H1 (cell line): ENCODE data around the gene HYDIN. TPM values are rescaled to one million over a fixed set of nuclear protein-coding genes. Genes with fewer than 3 reads are reported as not detected.

Experiments
- CTCF ChIA-PET: fragments of 300-600 bp; sonication (Branson Sonifier 250); formaldehyde crosslinking; loops from one replicate; lab custom pipeline; 2021; ENCODE audit not compliant: partially characterized antibody; lab: Charles Lee
- POLR2A ChIA-PET: fragments of 300-600 bp; sonication (Branson Sonifier 250); formaldehyde crosslinking; loops from one replicate; lab custom pipeline; 2021; ENCODE audit warnings: inconsistent platforms; ENCODE audit not compliant: partially characterized antibody; lab: Charles Lee
- DNase-seq, 2 experiments: peaks; one replicate each; pipeline versions ENCODE4 v3.0.0 to v3.0.0-alpha.2; 2010 to 2022; ENCODE audit warnings: low spot score in 2 of 2, low read depth in 1 of 2, mixed read lengths in 1 of 2
- FAIRE-seq: peaks from 2 replicates; lab custom pipeline; 2011; peaks lifted over from hg19 to GRCh38; lab: Jason Lieb, UNC
- H2AFZ ChIP-seq: 2 replicates; pipeline ENCODE4 v1.8.1; 2012; ENCODE audit warnings: low read length, inconsistent platforms
- H2AK5ac ChIP-seq: 2 replicates; pipeline ENCODE4 v1.6.1; 2013; ENCODE audit warnings: low read depth, low read length
- H2BK120ac ChIP-seq: replicated peaks from 2 replicates; pipeline ENCODE3; 2013; ENCODE audit warnings: low read depth, low read length, inconsistent platforms
- H2BK12ac ChIP-seq: 2 replicates; pipeline ENCODE4 v1.6.1; 2013; ENCODE audit warnings: low read depth, low read length
- H2BK15ac ChIP-seq: 2 replicates; pipeline ENCODE4 v1.6.1; 2013; ENCODE audit warnings: low read length
- H2BK20ac ChIP-seq: 2 replicates; pipeline ENCODE4 v1.6.1; 2013; ENCODE audit warnings: low read length
- H2BK5ac ChIP-seq: 2 replicates; pipeline ENCODE4 v1.6.1; 2013; ENCODE audit warnings: low read depth, low read length
- H3K14ac ChIP-seq: 2 replicates; pipeline ENCODE4 v1.6.1; 2013; ENCODE audit warnings: inconsistent platforms; ENCODE audit not compliant: insufficient read length
- H3K18ac ChIP-seq: 2 replicates; pipeline ENCODE4 v1.6.1; 2013; ENCODE audit warnings: low read length; ENCODE audit errors: extremely low read depth
- H3K23ac ChIP-seq: 2 replicates; pipeline ENCODE4 v1.6.1; 2013; ENCODE audit warnings: inconsistent platforms; ENCODE audit not compliant: insufficient read length
- H3K23me2 ChIP-seq: 2 replicates; pipeline ENCODE4 v1.6.1; 2013; ENCODE audit warnings: low read depth, low read length
- H3K27ac ChIP-seq: 2 replicates; pipeline ENCODE4 v1.6.1; 2011; ENCODE audit warnings: low read depth, low read length, inconsistent platforms
- H3K27me3 ChIP-seq, 4 experiments: replicated peaks in 1 of 4; 1 replicate in 1 of 4; 2 replicates in 3 of 4; pipeline versions ENCODE4 v1.6.1 to v1.8.1; 2011 to 2013; ENCODE audit warnings: low read length in 3 of 4, mild to moderate bottlenecking in 3 of 4, inconsistent platforms in 2 of 4, mixed read lengths in 2 of 4, moderate library complexity in 1 of 4; ENCODE audit not compliant: control insufficient read depth in 3 of 4, insufficient read depth in 3 of 4; ENCODE audit errors: extremely low read depth in 1 of 4
- H3K36me3 ChIP-seq, 4 experiments: 2 replicates each; pipeline versions ENCODE4 v1.6.1 to v1.8.1; 2011 to 2013; ENCODE audit warnings: mild to moderate bottlenecking in 4 of 4, low read length in 3 of 4, moderate library complexity in 2 of 4, control low read depth in 1 of 4, inconsistent platforms in 1 of 4; ENCODE audit not compliant: insufficient read depth in 4 of 4, control insufficient read depth in 2 of 4
- H3K4ac ChIP-seq: replicated peaks from 2 replicates; pipeline ENCODE3; 2013; ENCODE audit warnings: low read length, low read depth, mixed read lengths, inconsistent platforms; ENCODE audit not compliant: insufficient read length
- H3K4me1 ChIP-seq, 4 experiments: replicated peaks in 1 of 4; 1 replicate in 1 of 4; 2 replicates in 3 of 4; pipeline versions ENCODE4 v1.6.1 to v1.8.1; 2011 to 2013; ENCODE audit warnings: low read length in 3 of 4, inconsistent platforms in 2 of 4, mixed read lengths in 1 of 4; ENCODE audit not compliant: insufficient read depth in 4 of 4, control insufficient read depth in 3 of 4
- H3K4me2 ChIP-seq, 2 experiments: 2 replicates each; pipeline versions ENCODE4 v1.6.1 to v1.8.1; 2011 to 2013; ENCODE audit warnings: low read depth in 2 of 2, low read length in 2 of 2, control low read depth in 1 of 2, inconsistent platforms in 1 of 2, mild to moderate bottlenecking in 1 of 2; ENCODE audit not compliant: insufficient read depth in 1 of 2
- H3K4me3 ChIP-seq, 4 experiments: fragments of 200-600, 300-600 bp in 1 of 4; sonication (generic), shearing (Covaris generic), sonication (Bioruptor Twin) in 1 of 4; 2 replicates each; pipeline versions ENCODE4 v1.5.1 to v1.8.1; 2011 to 2016; ENCODE audit warnings: low read length in 4 of 4, low read depth in 3 of 4, control low read depth in 2 of 4, inconsistent platforms in 2 of 4, mild to moderate bottlenecking in 2 of 4, mixed read lengths in 1 of 4, moderate library complexity in 1 of 4; ENCODE audit not compliant: insufficient read depth in 2 of 4; ENCODE audit errors: extremely low read depth in 1 of 4
- H3K56ac ChIP-seq: replicated peaks from 2 replicates; pipeline ENCODE3; 2013; ENCODE audit warnings: low read depth, mild to moderate bottlenecking, mixed read lengths, low read length, inconsistent platforms; ENCODE audit not compliant: insufficient read length
- H3K79me1 ChIP-seq: 2 replicates; pipeline ENCODE4 v1.6.1; 2013; ENCODE audit warnings: low read depth, low read length, control low read depth
- H3K79me2 ChIP-seq, 2 experiments: 2 replicates each; pipeline versions ENCODE4 v1.6.1 to v1.8.1; 2012 to 2013; ENCODE audit warnings: low read length in 2 of 2, mild to moderate bottlenecking in 2 of 2, inconsistent platforms in 1 of 2; ENCODE audit not compliant: insufficient read depth in 2 of 2, control insufficient read depth in 1 of 2
- H3K9ac ChIP-seq, 4 experiments: replicated peaks in 1 of 4; 1 replicate in 1 of 4; 2 replicates in 3 of 4; pipeline versions ENCODE4 v1.6.1 to v1.8.1; 2011 to 2013; ENCODE audit warnings: low read depth in 3 of 4, low read length in 3 of 4, control low read depth in 2 of 4, mild to moderate bottlenecking in 2 of 4, moderate library complexity in 2 of 4, inconsistent platforms in 1 of 4; ENCODE audit errors: extremely low read depth in 1 of 4
- H3K9me3 ChIP-seq, 2 experiments: 2 replicates each; pipeline versions ENCODE4 v1.6.1 to v1.8.1; 2012 to 2013; ENCODE audit warnings: mild to moderate bottlenecking in 2 of 2, moderate library complexity in 2 of 2, control low read depth in 1 of 2, inconsistent platforms in 1 of 2, low read depth in 1 of 2, low read length in 1 of 2, mixed read lengths in 1 of 2; ENCODE audit not compliant: insufficient read depth in 2 of 2
- H4K20me1 ChIP-seq, 2 experiments: replicated peaks in 1 of 2; 2 replicates each; pipeline versions ENCODE3 to v1.8.1; 2011 to 2013; ENCODE audit warnings: inconsistent platforms in 2 of 2, low read length in 2 of 2, mild to moderate bottlenecking in 1 of 2; ENCODE audit not compliant: insufficient read depth in 2 of 2, control insufficient read depth in 1 of 2
- H4K5ac ChIP-seq: 2 replicates; pipeline ENCODE4 v1.6.1; 2013; ENCODE audit warnings: low read length, low read depth, mixed read lengths, inconsistent platforms; ENCODE audit not compliant: insufficient read length
- H4K8ac ChIP-seq: 2 replicates; pipeline ENCODE4 v1.8.0; 2013; ENCODE audit warnings: mild to moderate bottlenecking, moderate library complexity, low read length, inconsistent platforms; ENCODE audit not compliant: insufficient read depth; ENCODE audit errors: extremely low read depth
- H4K91ac ChIP-seq: replicated peaks from 2 replicates; pipeline ENCODE3; 2013; ENCODE audit warnings: low read length, mixed read lengths, inconsistent platforms; ENCODE audit not compliant: insufficient read length
- KDM1A ChIP-seq: fragments of 200-600, 300-600 bp; sonication (generic); IDR thresholded peaks from 2 replicates; pipeline ENCODE4 v1.7.1; 2016; ENCODE audit warnings: mild to moderate bottlenecking, low read length, borderline replicate concordance
- WGBS, 2 experiments: shearing (Covaris generic) in 1 of 2; methylation state at CpG; one replicate each; pipeline versions ENCODE4 v1.1.6 to v1.1.7; 2013 to 2015; ENCODE audit warnings: low lambda C conversion rate in 2 of 2, mixed read lengths in 2 of 2, inconsistent platforms in 1 of 2, low coverage in 1 of 2, missing lambda C conversion rate in 1 of 2; ENCODE audit not compliant: insufficient replicate concordance in 2 of 2, insufficient coverage in 1 of 2, insufficient read length in 1 of 2; ENCODE audit errors: extremely low coverage in 1 of 2, missing lambda C conversion rate in 1 of 2; 5-methylcytosine and 5-hydroxymethylcytosine counted together
- polyA plus RNA-seq, 7 experiments: library from polyadenylated mRNA; depleted of rRNA in 3 of 7; stranded (reverse) in 5 of 7; unstranded in 2 of 7; fragments of >200 nt in 5 of 7; fragments of 200-250 nt in 2 of 7; gene quantifications; 1 replicate in 5 of 7; 2 replicates in 1 of 7; 4 replicates in 1 of 7; pipeline versions ENCODE4 v1.2.1 to v1.2.3, GENCODE V29; 2011 to 2013; ENCODE audit warnings: missing spikeins in 2 of 7, mixed read lengths in 2 of 7
- total RNA-seq: library from RNA; stranded (reverse); fragmentation: NEBNext Ultra II Directional; extraction: Animal tissue kit (Norgen Biotek cat#: 25700); gene quantifications from 2 replicates; pipeline ENCODE4 v1.2.1, GENCODE V29; 2021

Gene HYDIN
- total and polyA plus RNA-seq, 2 of the 8 experiments (the other 6 are each of a cell fraction or from before 2014, with no cell fraction given), result 1.1 to 1.8 TPM

DNA sequence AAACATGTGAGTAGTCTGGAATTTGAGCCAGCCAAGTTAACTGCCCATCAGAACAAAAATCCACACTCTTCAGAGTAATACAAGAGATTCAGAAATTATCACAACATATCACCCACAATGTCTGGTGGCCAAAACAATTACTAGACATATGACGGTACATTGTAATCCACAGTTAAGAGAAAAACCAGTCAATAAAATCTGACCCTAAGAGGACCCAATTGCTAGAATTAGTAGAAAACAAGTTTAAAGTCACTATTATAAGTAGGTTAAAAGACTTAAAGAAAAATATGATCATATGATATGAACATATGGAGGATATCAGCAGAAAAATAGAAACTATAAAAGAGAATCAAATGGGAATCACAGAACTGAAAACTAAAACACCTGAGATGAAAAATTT is 42.9 kb upstream of the HYDIN start:
- TF ChIP-seq KDM1A, result no peak
- Histone ChIP-seq H3K23me2 (no peaks in the 10 kb centered on the region), H3K4ac (no peak overlapping the region), H3K4me2 (no peak overlapping the region), H3K27me3 (no peaks in the 10 kb centered on the region), H3K9ac (no peak overlapping the region), H3K9me3 (peaks cover 7 to 9% of the 10 kb centered on the region in 2 experiments; a peak in 3 of 4 replicates), H4K5ac (no peak overlapping the region), H3K79me1 (no peaks in the 10 kb centered on the region), H2BK20ac (no peak overlapping the region), H3K36me3 (0 out of 8 replicates have a peak, but pooled peaks cover 0 to 2% (median 0%) of the 10 kb centered on the region in 4 experiments), H3K14ac (no peak overlapping the region), H2BK12ac (no peak overlapping the region), H2AFZ (no peak overlapping the region), H3K27ac (no peak overlapping the region), H3K4me1 (no peaks in the 10 kb centered on the region), H2BK5ac (no peak overlapping the region), H4K8ac (no peak overlapping the region), H4K91ac (no peak overlapping the region), H3K56ac (no peak overlapping the region), H3K23ac (no peak overlapping the region), H3K4me3 (no peak overlapping the region), H3K79me2 (no peaks in the 10 kb centered on the region), H4K20me1 (no peaks in the 10 kb centered on the region), H3K18ac (no peak overlapping the region), H2AK5ac (no peak overlapping the region), H2BK120ac (no peak overlapping the region), H2BK15ac (no peak overlapping the region)
- ChIA-PET CTCF (interaction anchor here (0.6 kb wide), 1 partner anchor 85 kb away, joined by 3 read pairs; no protein-coding TSS in a partner anchor), POLR2A (interaction anchor here (1.4 kb wide), 1 partner anchor 10 kb away, joined by 4 read pairs; no protein-coding TSS in a partner anchor)
- WGBS, 2 experiments, result 94% methylated on average over 1 of the region's 1 CpG; no CpG with 5 or more reads in 1 of the 2 experiments
- FAIRE-seq, result no peak
- DNase-seq, result no peak
